HG03066 (cell line): ENCODE measurements around the gene KIFC3.
A peak's percentile ranks its signal among the peaks of the same experiment; 100 is the strongest.
"Not testable (repeated sequence)": the region's sequence is repeated elsewhere in the genome, so short reads cannot be mapped to it uniquely, and the experiment has no call there.

Experiments used
- ATAC-seq: cut with Tn5 transposase; IDR thresholded peaks from one replicate; pipeline ENCODE4 v1.9.1; 2021; ENCODE audit warnings: low read depth; ENCODE audit not compliant: unreplicated experiment

KIFC3 gene

DNA sequence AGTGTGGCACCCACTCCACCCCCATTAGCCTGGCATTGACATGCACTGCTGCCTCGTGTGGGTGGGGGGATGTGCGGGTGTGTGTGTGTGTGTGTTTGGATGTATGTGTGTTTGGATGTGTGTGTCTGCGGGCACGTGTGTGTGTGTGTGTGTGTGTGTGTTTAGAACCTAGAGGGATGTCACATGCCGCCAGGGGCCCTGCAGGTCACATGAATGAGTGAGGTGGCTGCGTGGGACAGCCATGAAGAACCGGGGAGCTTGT, 57.7 kb downstream of the KIFC3 start:
- ATAC-seq: no peak

DNA sequence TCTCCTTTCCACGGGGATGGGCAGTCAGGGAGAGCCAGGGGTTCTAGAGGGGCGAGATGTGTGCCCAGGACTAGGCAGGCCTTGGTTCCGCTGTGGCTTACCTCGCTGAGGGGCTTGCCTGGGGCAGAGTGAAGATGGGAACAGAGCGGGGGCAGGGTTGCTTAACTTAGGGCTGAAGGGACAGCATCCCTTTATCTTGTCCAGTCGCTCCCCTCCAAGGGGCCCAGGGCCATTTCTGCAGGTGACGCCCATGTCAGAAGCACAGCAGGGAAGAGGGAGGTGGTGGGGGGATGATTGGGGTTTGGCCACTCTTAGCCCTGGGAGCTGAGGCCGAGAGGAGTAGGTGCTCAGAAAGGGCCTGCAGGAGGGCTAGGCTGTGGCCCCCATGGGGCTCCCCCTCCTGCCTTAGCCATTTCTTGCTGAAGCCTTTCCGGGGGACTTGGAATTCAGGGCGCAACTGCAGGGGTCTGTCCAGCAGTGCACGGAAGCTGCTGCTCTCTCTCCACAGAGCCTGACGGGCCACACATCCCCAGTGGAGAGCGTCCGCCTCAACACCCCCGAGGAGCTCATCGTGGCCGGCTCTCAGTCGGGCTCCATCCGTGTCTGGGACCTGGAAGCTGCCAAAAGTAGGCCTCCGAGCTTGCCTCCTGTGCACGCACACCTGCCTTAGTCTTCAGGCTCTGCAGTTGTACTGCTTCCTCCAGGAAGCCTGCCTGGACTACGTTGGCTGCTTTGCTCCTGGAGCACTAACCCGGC, 58.2 kb downstream of the KIFC3 start:
- ATAC-seq: no peak

DNA sequence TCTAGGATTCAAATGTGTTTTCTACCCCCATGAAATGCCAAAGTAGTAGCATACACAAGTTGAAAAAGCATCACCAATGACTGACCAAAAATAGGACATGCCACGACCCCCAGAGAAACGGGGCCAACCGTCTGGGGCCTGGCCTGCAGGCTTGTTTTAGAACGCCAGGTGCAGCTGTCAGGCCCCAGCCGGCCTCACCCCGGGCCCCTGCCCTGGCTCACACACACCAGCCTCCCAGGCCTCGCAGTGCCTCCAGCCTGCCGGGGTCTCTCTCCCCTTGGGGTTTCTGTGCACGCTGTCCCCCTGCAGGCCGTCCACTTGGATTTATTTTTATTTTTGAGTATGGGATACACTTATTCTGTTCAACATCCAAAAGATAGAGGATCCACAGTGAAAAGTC, 58.8 kb downstream of the KIFC3 start:
- no peak for ATAC-seq

DNA sequence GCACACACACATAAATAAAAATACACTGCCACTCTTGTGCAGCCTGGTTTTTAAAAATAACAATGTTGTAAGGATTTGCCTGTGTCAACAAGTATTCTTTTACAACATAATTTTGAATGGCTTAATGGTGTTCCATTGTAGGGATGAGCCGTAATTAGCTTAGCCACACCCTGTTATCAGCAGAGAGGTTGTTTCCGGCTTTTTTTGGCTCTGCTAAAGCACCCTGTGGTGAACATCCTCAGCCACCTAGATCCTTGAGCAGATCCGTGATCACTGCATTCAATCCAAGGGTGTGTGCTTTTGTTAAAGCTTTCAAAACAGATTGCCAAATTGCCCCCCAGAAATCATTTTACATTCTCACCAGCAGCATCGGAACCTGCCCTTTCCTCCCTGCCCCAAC, 59.7 kb downstream of the KIFC3 start:
- no peak for ATAC-seq

GRCh38 chr16:57741660-57742191, 60.6 kb downstream of the KIFC3 start:
- no peak for ATAC-seq

DNA sequence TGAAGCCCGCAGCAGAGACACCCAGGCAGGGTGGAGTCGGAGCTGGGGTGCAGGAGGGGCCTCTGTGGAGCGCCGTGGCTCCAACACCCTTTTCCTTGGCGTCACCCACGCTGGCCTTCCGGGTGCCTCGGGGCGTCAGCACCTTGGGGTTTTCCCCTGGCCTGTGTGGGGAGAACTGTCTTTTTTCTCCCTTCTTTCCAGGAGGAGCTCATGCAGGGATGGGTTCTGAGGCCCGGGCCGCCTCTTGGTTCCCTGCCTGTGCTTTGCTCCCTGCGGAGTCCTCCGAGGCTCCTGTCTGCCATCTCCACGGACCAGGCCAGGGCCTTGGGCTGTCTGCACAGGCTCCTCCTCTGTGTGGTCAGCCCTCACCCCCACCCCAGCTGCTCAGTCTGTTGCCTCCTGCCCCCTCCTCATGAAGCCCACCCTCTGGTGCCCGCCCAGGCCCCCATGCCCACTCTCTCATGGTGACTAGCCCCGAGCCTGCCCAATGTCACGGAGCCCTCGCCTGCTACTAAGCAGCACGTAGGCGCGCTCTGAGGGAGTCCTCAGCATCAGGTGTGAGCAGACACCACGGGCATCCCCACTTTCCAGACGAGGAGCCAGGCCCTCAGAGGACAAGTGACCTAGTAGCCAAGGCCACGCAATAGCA, 61.7 kb downstream of the KIFC3 start:
- ATAC-seq: no peak

GRCh38 chr16:57739756-57740422, 62.4 kb downstream of the KIFC3 start:
- ATAC-seq: no peak

- ATAC-seq: no peak
Measured at GRCh38 chr16:57738844-57739243, 63.4 kb downstream of the KIFC3 start.

GRCh38 chr16:57736419-57737351, 65.6 kb downstream of the KIFC3 start:
- ATAC-seq: no peak

- ATAC-seq: peak; percentile 30
Measured at GRCh38 chr16:57735755-57736418, 66.4 kb downstream of the KIFC3 start, which contains the start of gene KATNB1. KATNB1 (plus strand) TSS chr16:57735770; CDS start chr16:57737244, 1,474 bp downstream.

- ATAC-seq: peak; percentile 87
Measured at GRCh38 chr16:57734925-57735754, 67.2 kb downstream of the KIFC3 start.

DNA sequence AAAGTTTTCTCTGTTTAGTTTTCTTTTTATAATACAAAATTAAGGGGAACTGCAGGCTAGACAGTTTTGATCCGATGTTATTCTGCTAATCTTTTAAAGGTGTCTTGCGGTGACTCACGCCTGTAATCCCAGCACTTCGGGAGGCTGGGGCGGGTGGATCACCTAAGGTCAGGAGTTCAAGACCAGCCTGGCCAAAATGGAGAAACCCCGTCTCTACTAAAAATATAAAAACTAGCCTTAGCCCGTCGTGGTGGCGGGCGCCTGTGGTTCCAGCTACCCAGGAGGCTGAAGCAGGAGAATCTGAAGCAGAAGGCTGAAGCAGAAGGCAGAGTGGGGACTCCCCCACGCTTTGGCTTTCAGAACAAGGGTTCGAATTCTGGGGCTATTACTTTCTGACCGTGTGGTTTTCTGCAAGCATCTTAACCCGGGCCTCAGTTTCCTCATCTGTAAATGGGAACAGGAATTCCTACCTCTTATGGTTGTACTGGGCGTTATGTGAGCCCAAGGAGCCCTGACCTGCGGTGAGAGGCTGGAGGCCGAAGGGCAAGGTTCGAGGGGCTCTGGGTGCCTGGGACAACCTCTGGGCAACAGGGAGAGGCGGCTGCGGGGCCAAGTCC, 67.9 kb downstream of the KIFC3 start:
- ATAC-seq: no peak

GRCh38 chr16:57732714-57733113, 69.6 kb downstream of the KIFC3 start:
- no peak for ATAC-seq

DNA sequence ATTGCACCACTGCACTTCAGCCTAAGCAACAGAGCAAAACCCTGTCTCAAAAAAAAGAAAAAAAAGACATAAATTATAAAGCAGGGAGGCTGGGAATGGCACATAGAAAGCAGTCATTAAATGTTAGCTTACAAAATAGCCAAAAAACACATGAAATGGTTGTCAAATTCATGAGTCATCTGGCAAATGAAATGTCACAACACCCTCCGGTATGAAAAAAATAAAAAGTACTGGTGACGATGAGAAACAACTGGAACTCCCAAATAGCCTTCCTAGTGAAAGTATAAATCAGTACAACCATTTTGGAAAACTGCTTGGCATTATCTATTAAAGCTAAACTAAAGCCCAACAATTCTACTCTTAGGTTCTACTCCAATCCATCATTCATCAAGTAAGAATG, 70.3 kb downstream of the KIFC3 start:
- ATAC-seq: no peak

DNA sequence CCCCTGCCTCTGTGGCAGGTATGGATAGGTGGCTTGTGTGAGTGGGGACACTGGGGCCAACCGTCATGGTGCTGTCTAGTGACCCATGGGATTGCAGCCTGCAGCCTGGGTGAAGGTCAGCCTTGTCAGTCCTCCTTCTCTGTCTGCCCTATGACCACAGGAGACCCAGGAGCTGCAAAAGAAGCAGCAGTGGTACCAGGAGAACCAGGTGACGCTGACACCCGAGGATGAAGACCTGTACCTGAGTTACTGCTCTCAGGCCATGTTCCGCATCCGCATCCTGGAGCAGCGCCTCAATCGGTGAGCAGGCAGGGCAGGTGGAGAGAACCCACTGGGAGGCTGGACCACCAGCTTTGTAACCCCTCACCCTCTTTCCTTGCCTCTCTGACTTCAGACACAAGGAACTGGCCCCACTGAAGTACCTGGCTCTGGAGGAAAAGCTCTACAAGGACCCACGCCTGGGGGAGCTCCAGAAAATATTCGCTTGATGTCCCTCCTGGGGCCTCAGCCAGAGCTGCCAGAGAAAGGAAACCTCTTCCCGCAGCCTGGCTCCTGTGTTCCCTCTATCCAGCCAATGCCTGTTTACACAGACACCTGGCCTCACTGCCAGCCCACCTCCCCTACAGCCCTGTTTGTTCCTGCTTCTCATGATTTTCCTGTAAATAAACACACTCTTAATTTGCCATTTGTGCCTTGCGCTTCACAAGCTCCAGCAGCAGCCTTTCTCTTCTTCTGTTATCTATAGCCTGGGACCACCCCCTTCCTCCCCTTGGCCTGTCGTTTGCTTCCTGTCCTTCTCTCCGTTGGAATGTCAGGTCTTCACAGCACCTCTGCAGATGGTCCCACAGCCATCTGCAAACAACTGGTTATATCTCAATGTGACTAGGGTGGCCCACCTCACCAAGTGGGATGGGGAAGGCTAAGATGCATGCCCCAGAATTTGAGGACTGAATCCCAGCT, 71.2 kb downstream of the KIFC3 start:
- ATAC-seq: no peak

DNA sequence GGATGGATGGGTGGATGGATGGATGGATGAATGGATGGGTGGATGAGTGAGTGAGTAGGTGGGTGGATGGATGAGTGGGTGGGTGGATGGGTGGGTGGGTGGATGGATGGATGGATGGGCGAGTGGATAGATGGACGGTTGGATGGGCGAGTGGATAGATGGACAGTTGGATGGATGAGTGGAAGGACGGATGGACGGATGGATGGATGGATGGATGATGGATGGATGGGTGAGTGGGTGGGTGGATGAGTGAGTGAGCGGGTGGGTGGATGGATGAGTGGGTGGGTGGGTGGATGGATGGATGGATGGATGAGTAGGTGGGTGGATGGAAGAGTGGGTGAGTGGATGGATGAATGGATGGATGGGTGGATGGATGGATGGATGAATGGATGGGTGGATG, 72.4 kb downstream of the KIFC3 start:
- ATAC-seq: not testable (repeated sequence)

- no peak for ATAC-seq
Measured at GRCh38 chr16:57729182-57729484, 73.2 kb downstream of the KIFC3 start.
